HG03064 (cell line): ENCODE data around the gene KIF13A.
"Not testable (repeated sequence)": the region's sequence is repeated elsewhere in the genome, so short reads cannot be mapped to it uniquely, and the experiment has no call there.

Experiments
- ATAC-seq: cut with Tn5 transposase; IDR thresholded peaks from one replicate; pipeline ENCODE4 v1.9.1; 2021; ENCODE audit warnings: low read depth; ENCODE audit not compliant: unreplicated experiment

The KIF13A gene

GRCh38 chr6:17856306-17856705 lies 131.1 kb downstream of the KIF13A start:
- ATAC-seq: no peak

- ATAC-seq: no peak
Measured at GRCh38 chr6:17855381-17855780, 132.1 kb downstream of the KIF13A start.

GRCh38 chr6:17853533-17853932 lies 133.9 kb downstream of the KIF13A start:
- ATAC-seq: no peak

- no peak for ATAC-seq
Measured at GRCh38 chr6:17851720-17852161, 135.7 kb downstream of the KIF13A start.

GRCh38 chr6:17851001-17851719 lies 136.3 kb downstream of the KIF13A start:
- ATAC-seq: no peak

- no peak for ATAC-seq
Measured at GRCh38 chr6:17850281-17850680, 137.2 kb downstream of the KIF13A start.

GRCh38 chr6:17847203-17847760 lies 140.2 kb downstream of the KIF13A start:
- no peak for ATAC-seq

GRCh38 chr6:17846762-17847161 lies 140.7 kb downstream of the KIF13A start:
- ATAC-seq: no peak

GRCh38 chr6:17845598-17845997 lies 141.8 kb downstream of the KIF13A start:
- ATAC-seq: no peak

GRCh38 chr6:17844967-17845366 lies 142.5 kb downstream of the KIF13A start:
- ATAC-seq: not testable (repeated sequence)

GRCh38 chr6:17842934-17843821 lies 144.3 kb downstream of the KIF13A start:
- no peak for ATAC-seq

GRCh38 chr6:17842014-17842776 lies 145.2 kb downstream of the KIF13A start:
- ATAC-seq: no peak

- ATAC-seq: no peak
Measured at GRCh38 chr6:17839513-17840223, 147.8 kb downstream of the KIF13A start.

GRCh38 chr6:17836293-17836692 lies 151.1 kb downstream of the KIF13A start:
- ATAC-seq: no peak

GRCh38 chr6:17835784-17836183 lies 151.7 kb downstream of the KIF13A start:
- no peak for ATAC-seq

GRCh38 chr6:17831135-17831534 lies 156.3 kb downstream of the KIF13A start:
- ATAC-seq: no peak

GRCh38 chr6:17829905-17830304 lies 157.5 kb downstream of the KIF13A start:
- ATAC-seq: no peak

GRCh38 chr6:17828149-17828548 lies 159.3 kb downstream of the KIF13A start:
- no peak for ATAC-seq

- no peak for ATAC-seq
Measured at GRCh38 chr6:17826301-17826700, 161.1 kb downstream of the KIF13A start.

- ATAC-seq: no peak
Measured at GRCh38 chr6:17820055-17820454, 167.4 kb downstream of the KIF13A start.
